ENCODE measurements around the gene TRIO.
"Not testable (repeated sequence)": the region's sequence is repeated elsewhere in the genome, so short reads cannot be mapped to it uniquely, and the experiment has no call there.

Gene TRIO

GRCh38 chr5:14382640-14383039 is 239.5 kb downstream of the TRIO start:
- H4K20me1 ChIP-seq = peaks cover 0 to 13% (median 6%) of the 10 kb centered on the region in 11 experiments; a peak in 11 of 22 replicates
- no peaks in the 10 kb centered on the region for H3K27me3 ChIP-seq
- no peak overlapping the region for H3K4me2 ChIP-seq
- no peak overlapping the region for H3K4me3 ChIP-seq
- H3K27ac ChIP-seq = no peak overlapping the region
- H3K36me3 ChIP-seq = peaks cover 93 to 100% (median 99%) of the 10 kb centered on the region in 11 experiments
- no peaks in the 10 kb centered on the region for H3K9me3 ChIP-seq (replicated peaks in 1 of 11)
- H3K9ac ChIP-seq = no peak overlapping the region
- no peak for TF ChIP-seq Cebpa-rat (IDR thresholded peaks at IDR 0.05)
- no peaks in the 10 kb centered on the region for H3K4me1 ChIP-seq

DNA sequence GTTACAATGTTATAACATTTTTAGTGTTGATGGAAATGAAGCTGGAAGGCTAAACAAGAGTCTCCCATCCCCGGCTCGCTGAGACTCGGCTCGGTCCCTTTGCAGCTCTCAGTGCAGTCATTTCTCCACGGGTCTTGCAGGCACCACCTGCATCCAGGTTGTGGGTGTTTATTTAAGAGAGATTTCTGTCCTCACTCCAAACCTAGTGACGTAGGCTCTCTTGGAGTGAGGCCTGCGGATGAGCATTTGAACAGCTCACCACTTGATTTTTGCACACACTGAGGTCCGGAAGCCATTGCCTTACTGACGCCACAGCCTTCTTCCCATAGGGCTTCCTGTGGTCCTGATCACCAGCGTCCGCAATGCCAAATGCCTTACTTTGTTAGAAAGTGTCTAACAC is 240.8 kb downstream of the TRIO start:
- H3K9ac ChIP-seq = no peak overlapping the region
- H3K4me3 ChIP-seq = no peak overlapping the region
- H3K4me2 ChIP-seq = no peak overlapping the region
- no peaks in the 10 kb centered on the region for H3K4me1 ChIP-seq
- H3K9me3 ChIP-seq (replicated peaks in 1 of 11) = no peaks in the 10 kb centered on the region
- H3K36me3 ChIP-seq = peaks cover 93 to 100% (median 99%) of the 10 kb centered on the region in 11 experiments
- H3K27ac ChIP-seq = no peak overlapping the region
- no peaks in the 10 kb centered on the region for H3K27me3 ChIP-seq
- no peak for TF ChIP-seq Cebpa-rat (IDR thresholded peaks at IDR 0.05)
- peaks cover 0 to 13% (median 6%) of the 10 kb centered on the region in 11 experiments; a peak in 11 of 22 replicates for H4K20me1 ChIP-seq

DNA sequence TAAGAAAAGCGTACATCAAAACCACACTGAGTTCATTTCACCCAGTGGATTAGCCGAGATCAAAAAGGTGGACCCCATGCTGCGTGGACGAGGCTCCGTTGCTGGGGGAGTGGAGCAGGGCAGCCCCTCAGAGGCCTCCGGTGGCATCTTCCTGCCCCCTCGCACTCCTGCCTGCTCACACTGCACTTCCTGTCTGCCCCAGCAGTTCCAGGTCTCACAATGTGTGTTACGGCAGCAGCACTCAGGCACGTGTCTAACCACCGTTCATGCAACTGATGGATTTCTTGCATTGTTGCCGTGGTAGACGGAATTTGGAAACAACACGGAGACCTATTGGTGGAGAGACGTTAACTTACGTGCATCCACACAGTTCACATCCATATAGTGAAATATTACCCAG is 241.9 kb downstream of the TRIO start:
- H3K9me3 ChIP-seq (replicated peaks in 1 of 11) = peaks cover 0 to under 1% (median 0%) of the 10 kb centered on the region in 11 experiments; a peak in 1 of 22 replicates
- no peak overlapping the region for H3K4me2 ChIP-seq
- H3K36me3 ChIP-seq = peaks cover 93 to 100% (median 99%) of the 10 kb centered on the region in 11 experiments
- H3K27ac ChIP-seq = no peak overlapping the region
- no peaks in the 10 kb centered on the region for H3K27me3 ChIP-seq
- no peak overlapping the region for H3K4me3 ChIP-seq
- H3K4me1 ChIP-seq = no peaks in the 10 kb centered on the region
- H3K9ac ChIP-seq = no peak overlapping the region
- no peak for TF ChIP-seq Cebpa-rat (IDR thresholded peaks at IDR 0.05)
- H4K20me1 ChIP-seq = peaks cover 0 to 13% (median 6%) of the 10 kb centered on the region in 11 experiments; a peak in 11 of 22 replicates

DNA sequence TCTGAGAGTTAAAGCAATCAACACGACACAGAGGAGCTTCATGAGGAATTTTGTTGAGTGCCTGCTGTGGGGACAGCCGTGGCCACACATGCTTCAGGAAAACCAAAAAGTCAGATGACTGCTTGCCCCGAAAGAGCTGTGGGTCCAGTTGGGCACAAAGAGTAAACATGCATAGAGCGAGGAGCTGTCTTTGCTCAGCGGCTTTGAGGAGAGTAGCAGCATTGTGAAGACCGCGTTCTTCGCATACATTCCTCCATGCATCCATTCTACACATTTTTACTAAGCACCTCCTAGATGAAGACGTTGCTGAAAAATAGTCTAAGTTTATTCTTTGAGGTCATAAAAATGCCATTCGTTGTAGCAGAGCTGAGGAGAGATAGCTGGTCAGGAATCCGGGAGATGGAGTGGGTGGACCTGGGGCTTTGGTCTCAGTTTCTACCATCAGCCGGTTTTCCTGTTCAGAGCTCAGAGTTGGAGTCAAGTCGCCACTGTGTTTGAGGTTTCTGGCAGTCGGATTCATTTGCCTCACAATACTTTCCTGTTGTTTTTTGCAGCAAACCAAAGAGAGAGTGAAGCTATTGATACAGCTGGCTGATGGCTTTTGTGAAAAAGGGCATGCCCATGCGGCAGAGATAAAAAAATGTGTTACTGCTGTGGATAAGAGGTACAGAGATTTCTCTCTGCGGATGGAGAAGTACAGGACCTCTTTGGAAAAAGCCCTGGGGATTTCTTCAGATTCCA is 243.9 kb downstream of the TRIO start:
- no peak overlapping the region for H3K27ac ChIP-seq
- TF ChIP-seq Cebpa-rat (IDR thresholded peaks at IDR 0.05) = no peak

GRCh38 chr5:14388741-14389140 is 245.6 kb downstream of the TRIO start:
- Histone ChIP-seq H3K4me2 (no peak overlapping the region), H4K20me1 (peaks cover 0 to 12% (median 4%) of the 10 kb centered on the region in 11 experiments; a peak in 8 of 22 replicates), H3K36me3 (peaks cover 93 to 100% (median 99%) of the 10 kb centered on the region in 11 experiments), H3K27ac (no peak overlapping the region), H3K9ac (no peak overlapping the region), H3K9me3 (replicated peaks in 1 of 11) (peaks cover 0 to 15% (median 10%) of the 10 kb centered on the region in 11 experiments; a peak in 11 of 22 replicates), H3K4me3 (no peak overlapping the region), H3K27me3 (no peaks in the 10 kb centered on the region), H3K4me1 (no peaks in the 10 kb centered on the region)
- TF ChIP-seq Cebpa-rat (IDR thresholded peaks at IDR 0.05) = no peak

More for the DNA sequence above, 243.9 kb downstream of the TRIO start:
- Histone ChIP-seq H3K9me3 (replicated peaks in 1 of 11) (peaks cover 0 to 14% (median 8%) of the 10 kb centered on the region in 11 experiments; a peak in 11 of 22 replicates), H4K20me1 (peaks cover 0 to 13% (median 5%) of the 10 kb centered on the region in 11 experiments; a peak in 10 of 22 replicates), H3K27me3 (no peaks in the 10 kb centered on the region), H3K36me3 (peaks cover 93 to 100% (median 99%) of the 10 kb centered on the region in 11 experiments), H3K4me3 (no peak overlapping the region), H3K4me1 (no peaks in the 10 kb centered on the region), H3K4me2 (no peak overlapping the region), H3K9ac (no peak overlapping the region)

- H3K4me3 ChIP-seq, H3K27me3 ChIP-seq, H3K4me1 ChIP-seq, H3K4me2 ChIP-seq, H3K9ac ChIP-seq, H3K27ac ChIP-seq: not testable (repeated sequence)
- Histone ChIP-seq H4K20me1 (peaks cover 0 to 11% (median 0%) of the 10 kb centered on the region in 11 experiments; a peak in 3 of 22 replicates), H3K36me3 (peaks cover 96 to 100% (median 98%) of the 10 kb centered on the region in 11 experiments), H3K9me3 (replicated peaks in 1 of 11) (peaks cover 0 to 15% (median 10%) of the 10 kb centered on the region in 11 experiments; a peak in 11 of 22 replicates)
Measured at GRCh38 chr5:14392552-14392951, 249.4 kb downstream of the TRIO start.

DNA sequence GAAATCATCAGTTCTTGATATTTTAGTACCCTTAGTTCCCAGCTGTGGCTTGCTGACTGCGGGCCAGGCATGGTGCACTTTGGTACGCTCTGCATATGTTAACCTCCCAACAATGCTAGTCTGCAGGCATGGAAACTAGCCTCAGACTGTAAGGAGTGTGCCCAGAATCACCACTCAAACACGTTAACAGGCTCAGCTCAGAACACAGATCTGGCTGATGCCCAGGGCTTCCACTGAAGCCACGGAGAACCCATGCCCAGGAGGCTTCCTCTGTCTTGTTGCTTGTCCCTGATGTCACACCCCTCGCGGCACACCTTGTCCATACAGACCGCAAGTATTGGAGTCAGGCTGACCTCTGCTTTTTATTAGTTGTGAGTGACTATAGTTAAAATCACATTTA is 251.2 kb downstream of the TRIO start:
- TF ChIP-seq Cebpa-rat (IDR thresholded peaks at IDR 0.05) = no peak
- no peaks in the 10 kb centered on the region for H3K27me3 ChIP-seq
- peaks cover 0 to 15% (median 10%) of the 10 kb centered on the region in 11 experiments; a peak in 11 of 22 replicates for H3K9me3 ChIP-seq (replicated peaks in 1 of 11)
- peaks cover 0 to 3% (median 0%) of the 10 kb centered on the region in 10 experiments; a peak in 2 of 20 replicates for H3K4me1 ChIP-seq
- H4K20me1 ChIP-seq = peaks cover 0 to 23% (median 8%) of the 10 kb centered on the region in 11 experiments; a peak in 11 of 22 replicates
- no peak overlapping the region for H3K9ac ChIP-seq
- no peak overlapping the region for H3K27ac ChIP-seq
- H3K4me2 ChIP-seq = no peak overlapping the region
- H3K36me3 ChIP-seq = peaks cover 89 to 100% (median 94%) of the 10 kb centered on the region in 11 experiments
- no peak overlapping the region for H3K4me3 ChIP-seq

DNA sequence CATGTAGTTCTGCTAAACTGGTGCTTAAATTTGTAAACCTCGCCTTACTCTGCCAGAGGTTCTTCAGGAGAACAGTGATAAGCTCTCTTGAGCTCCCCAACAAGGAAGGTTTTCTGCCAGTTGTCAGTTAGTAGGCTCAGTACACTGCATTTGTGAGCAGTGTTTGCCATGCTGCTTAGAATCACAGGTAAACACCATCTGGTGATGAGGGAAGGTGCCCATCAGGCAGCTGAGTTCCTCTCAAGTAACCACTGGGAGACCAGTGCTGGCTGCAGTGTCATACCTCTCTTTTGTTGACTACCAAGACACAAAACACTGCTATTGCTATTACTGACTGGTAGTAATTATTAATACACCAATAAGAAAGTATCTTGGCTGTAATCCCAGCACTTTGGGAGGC is 252.3 kb downstream of the TRIO start:
- no peak overlapping the region for H3K4me2 ChIP-seq
- no peak overlapping the region for H3K9ac ChIP-seq
- H4K20me1 ChIP-seq = peaks cover 0 to 27% (median 8%) of the 10 kb centered on the region in 11 experiments; a peak in 11 of 22 replicates
- H3K27ac ChIP-seq = no peak overlapping the region
- peaks cover 89 to 100% (median 94%) of the 10 kb centered on the region in 11 experiments for H3K36me3 ChIP-seq
- no peak overlapping the region for H3K4me3 ChIP-seq
- H3K4me1 ChIP-seq = peaks cover 0 to 11% (median 10%) of the 10 kb centered on the region in 10 experiments; a peak in 14 of 20 replicates
- no peak for TF ChIP-seq Cebpa-rat (IDR thresholded peaks at IDR 0.05)
- H3K9me3 ChIP-seq (replicated peaks in 1 of 11) = peaks cover 0 to 12% (median 9%) of the 10 kb centered on the region in 11 experiments; a peak in 11 of 22 replicates
- H3K27me3 ChIP-seq = no peaks in the 10 kb centered on the region

- peaks cover 89 to 100% (median 94%) of the 10 kb centered on the region in 11 experiments for H3K36me3 ChIP-seq
- H3K9me3 ChIP-seq (replicated peaks in 1 of 11) = peaks cover 0 to 11% (median 8%) of the 10 kb centered on the region in 11 experiments; a peak in 11 of 22 replicates
- H3K4me3 ChIP-seq = no peak overlapping the region
- H3K27me3 ChIP-seq = no peaks in the 10 kb centered on the region
- no peak overlapping the region for H3K9ac ChIP-seq
- no peak overlapping the region for H3K27ac ChIP-seq
- H4K20me1 ChIP-seq = peaks cover 0 to 27% (median 8%) of the 10 kb centered on the region in 11 experiments; a peak in 11 of 22 replicates
- no peak overlapping the region for H3K4me2 ChIP-seq
- peaks cover 0 to 13% (median 10%) of the 10 kb centered on the region in 10 experiments; a peak in 14 of 20 replicates for H3K4me1 ChIP-seq
- TF ChIP-seq Cebpa-rat (IDR thresholded peaks at IDR 0.05) = no peak
Measured at GRCh38 chr5:14396066-14396465, 252.9 kb downstream of the TRIO start.

Measured in BLaER1 treated with 17β-estradiol and CSF1 and Interleukin-3, amounts not matched to agents 10 nM and 100 nM (cell line).